ENCODE measurements around the gene SEC14L3. TPM values are rescaled to one million over a fixed set of nuclear protein-coding genes. Genes with fewer than 3 reads are reported as not detected.
A peak's percentile ranks its signal among the peaks of the same experiment; 100 is the strongest.

The SEC14L3 gene
- total and polyA plus RNA-seq, 2 donors from 2014 or later = not detected

DNA sequence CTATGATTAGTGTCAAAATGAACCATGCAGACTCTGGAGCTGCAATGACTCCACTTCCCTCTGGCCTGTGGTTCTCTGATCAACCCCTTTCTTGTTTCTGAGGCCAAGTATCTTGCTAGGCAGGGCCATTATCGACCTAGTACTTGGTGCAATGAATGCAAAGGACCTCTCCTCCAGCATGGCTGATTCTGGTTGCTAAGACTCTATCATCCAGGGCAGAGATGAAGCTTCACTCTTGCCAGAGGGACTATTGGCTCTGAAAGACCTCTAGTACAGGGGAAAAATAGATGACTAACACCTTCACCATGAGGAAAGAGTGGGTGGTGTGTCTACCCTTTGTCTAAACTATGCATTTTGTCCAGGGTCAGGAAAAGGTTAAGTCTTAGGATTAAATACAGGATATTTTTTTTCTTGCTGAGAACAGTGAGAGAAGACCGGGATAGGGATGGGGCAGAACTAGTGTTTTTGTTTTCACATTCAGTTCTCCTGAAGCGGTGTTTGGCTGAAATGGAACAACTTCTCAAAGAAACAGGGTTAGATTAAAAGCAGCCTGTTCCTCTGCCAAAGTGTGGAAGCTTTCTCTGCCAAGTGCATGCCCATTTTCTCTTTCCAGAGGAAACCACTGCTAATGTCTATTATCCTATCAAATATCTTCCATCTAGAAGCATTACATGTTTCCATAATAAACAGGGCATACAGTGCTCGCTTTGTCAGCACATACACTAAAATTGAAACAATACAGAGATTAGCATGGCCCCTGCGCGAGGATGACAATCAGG is 51.3 kb downstream of the SEC14L3 start:
- Histone ChIP-seq H3K9me3 (ENCODE audit: control insufficient read depth in 2 of 3, insufficient read depth in 1 of 3, low read length in 3 of 3) (no peaks in the 10 kb centered on the region), H3K9ac (ENCODE audit: low read length in 3 of 3) (no peak overlapping the region), H3K4me1 (ENCODE audit: control insufficient read depth in 2 of 3, insufficient read depth in 2 of 3, low read depth in 1 of 3, low read length in 3 of 3) (peaks cover 0 to 17% (median 7%) of the 10 kb centered on the region in 3 donors), H3K27ac (ENCODE audit: low read depth in 2 of 2, low read length in 2 of 2) (no peak overlapping the region), H3K27me3 (ENCODE audit: control insufficient read depth, insufficient read depth, low read length) (no peaks in the 10 kb centered on the region), H3K36me3 (ENCODE audit: control insufficient read depth in 2 of 3, insufficient read depth in 3 of 3, low read length in 3 of 3) (peaks cover 0 to 26% (median 3%) of the 10 kb centered on the region in 3 donors), H3K4me3 (ENCODE audit: low read length in 3 of 3) (no peak overlapping the region)
- TF ChIP-seq, protein P1, sequence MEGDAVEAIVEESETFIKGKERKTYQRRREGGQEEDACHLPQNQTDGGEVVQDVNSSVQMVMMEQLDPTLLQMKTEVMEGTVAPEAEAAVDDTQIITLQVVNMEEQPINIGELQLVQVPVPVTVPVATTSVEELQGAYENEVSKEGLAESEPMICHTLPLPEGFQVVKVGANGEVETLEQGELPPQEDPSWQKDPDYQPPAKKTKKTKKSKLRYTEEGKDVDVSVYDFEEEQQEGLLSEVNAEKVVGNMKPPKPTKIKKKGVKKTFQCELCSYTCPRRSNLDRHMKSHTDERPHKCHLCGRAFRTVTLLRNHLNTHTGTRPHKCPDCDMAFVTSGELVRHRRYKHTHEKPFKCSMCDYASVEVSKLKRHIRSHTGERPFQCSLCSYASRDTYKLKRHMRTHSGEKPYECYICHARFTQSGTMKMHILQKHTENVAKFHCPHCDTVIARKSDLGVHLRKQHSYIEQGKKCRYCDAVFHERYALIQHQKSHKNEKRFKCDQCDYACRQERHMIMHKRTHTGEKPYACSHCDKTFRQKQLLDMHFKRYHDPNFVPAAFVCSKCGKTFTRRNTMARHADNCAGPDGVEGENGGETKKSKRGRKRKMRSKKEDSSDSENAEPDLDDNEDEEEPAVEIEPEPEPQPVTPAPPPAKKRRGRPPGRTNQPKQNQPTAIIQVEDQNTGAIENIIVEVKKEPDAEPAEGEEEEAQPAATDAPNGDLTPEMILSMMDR (IDR thresholded peaks at IDR 0.05; ENCODE audit: borderline replicate concordance, extremely low read depth, insufficient read depth) = no peak
- DNase-seq = peak in 1 of 5 donors; percentile 10
- no peak for FAIRE-seq
- intact Hi-C loops (cut with DNase I) = no loop called here

DNA sequence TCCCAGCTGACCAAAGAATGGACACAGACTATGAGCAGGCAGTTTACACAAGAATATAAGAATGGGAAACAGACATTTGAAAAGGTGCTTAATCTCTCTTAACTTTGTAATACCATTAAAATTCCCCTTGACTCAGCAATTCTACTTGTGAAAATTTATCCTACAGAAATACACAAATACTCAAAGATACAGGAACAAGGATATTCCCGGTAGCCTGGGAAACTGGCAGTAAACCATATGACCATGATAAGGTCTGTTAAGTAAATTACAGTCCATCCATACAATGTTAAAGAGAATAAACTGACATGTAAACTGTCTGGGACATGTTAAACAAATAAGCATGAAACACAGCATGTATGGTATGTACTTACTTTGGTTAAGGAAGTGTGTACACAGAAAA is 55.0 kb downstream of the SEC14L3 start:
- FAIRE-seq (no peak), DNase-seq (no peak)
- H3K27me3 ChIP-seq (ENCODE audit: control insufficient read depth, insufficient read depth, low read length) = no peaks in the 10 kb centered on the region
- no peak overlapping the region for H3K27ac ChIP-seq (ENCODE audit: low read depth in 2 of 2, low read length in 2 of 2)
- peaks cover 0 to under 1% (median under 1%) of the 10 kb centered on the region in 3 donors for H3K4me1 ChIP-seq (ENCODE audit: control insufficient read depth in 2 of 3, insufficient read depth in 2 of 3, low read depth in 1 of 3, low read length in 3 of 3)
- intact Hi-C loops (cut with DNase I) = no loop called here
- no peak overlapping the region for H3K9ac ChIP-seq (ENCODE audit: low read length in 3 of 3)
- H3K36me3 ChIP-seq (ENCODE audit: control insufficient read depth in 2 of 3, insufficient read depth in 3 of 3, low read length in 3 of 3) = peaks cover 0 to 26% (median 3%) of the 10 kb centered on the region in 3 donors
- no peaks in the 10 kb centered on the region for H3K9me3 ChIP-seq (ENCODE audit: control insufficient read depth in 2 of 3, insufficient read depth in 1 of 3, low read length in 3 of 3)
- H3K4me3 ChIP-seq (ENCODE audit: low read length in 3 of 3) = no peak overlapping the region
- TF ChIP-seq, protein P1 (IDR thresholded peaks at IDR 0.05; ENCODE audit: borderline replicate concordance, extremely low read depth, insufficient read depth) = no peak

DNA sequence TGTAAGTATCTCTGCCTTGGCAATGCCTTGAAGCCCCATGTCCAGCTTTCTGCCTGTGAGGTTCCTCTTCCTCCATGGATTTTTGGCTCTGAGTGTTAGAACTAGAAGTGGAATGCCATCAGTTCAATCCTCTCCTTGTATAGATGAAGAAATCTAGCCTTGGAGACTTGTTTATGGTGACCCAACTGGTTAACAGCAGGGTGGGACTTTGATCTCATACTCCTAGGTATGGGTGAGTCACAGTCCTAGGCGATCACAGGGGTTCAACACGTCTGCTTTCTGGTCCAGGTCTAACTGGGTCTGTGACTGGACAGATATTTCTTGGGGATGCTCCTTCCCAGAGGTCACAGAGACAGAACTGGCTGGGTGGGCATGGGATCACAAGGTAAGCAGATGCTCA is 55.4 kb downstream of the SEC14L3 start:
- no peak overlapping the region for H3K4me3 ChIP-seq (ENCODE audit: low read length in 3 of 3)
- no peak overlapping the region for H3K27ac ChIP-seq (ENCODE audit: low read depth in 2 of 2, low read length in 2 of 2)
- H3K9ac ChIP-seq (ENCODE audit: low read length in 3 of 3) = no peak overlapping the region
- FAIRE-seq (no peak), DNase-seq (no peak)
- no peaks in the 10 kb centered on the region for H3K27me3 ChIP-seq (ENCODE audit: control insufficient read depth, insufficient read depth, low read length)
- H3K4me1 ChIP-seq (ENCODE audit: control insufficient read depth in 2 of 3, insufficient read depth in 2 of 3, low read depth in 1 of 3, low read length in 3 of 3) = no peaks in the 10 kb centered on the region
- H3K36me3 ChIP-seq (ENCODE audit: control insufficient read depth in 2 of 3, insufficient read depth in 3 of 3, low read length in 3 of 3) = peaks cover 0 to 26% (median 3%) of the 10 kb centered on the region in 3 donors
- TF ChIP-seq, protein P1 (IDR thresholded peaks at IDR 0.05; ENCODE audit: borderline replicate concordance, extremely low read depth, insufficient read depth) = no peak
- H3K9me3 ChIP-seq (ENCODE audit: control insufficient read depth in 2 of 3, insufficient read depth in 1 of 3, low read length in 3 of 3) = no peaks in the 10 kb centered on the region
- intact Hi-C loops (cut with DNase I) = no loop called here
